Central memory CD8-positive, alpha-beta T cell (primary cell): ENCODE data around the gene PGM2L1.

Experiments
- ATAC-seq: fragments of 150-1000 bp; cut with Tn5 transposase; replicated peaks from 2 replicates; pipeline ENCODE4 v1.10.0; 2022; ENCODE audit warnings: mild to moderate bottlenecking, moderate FRiP score, moderate number of reproducible peaks; ENCODE audit not compliant: poor library complexity, severe bottlenecking; ENCODE audit errors: extremely low read depth
- DNase-seq, 2 donors: peaks; one replicate each; pipeline ENCODE4 v3.0.0; 2021; ENCODE audit warnings: low spot score in 2 of 2
- H3K27ac Mint-ChIP-seq: one replicate; pipeline ENCODE4 v1.8.0; 2022; ENCODE audit warnings: low read depth, mild to moderate bottlenecking, moderate library complexity, mixed read lengths
- H3K27me3 Mint-ChIP-seq: one replicate; pipeline ENCODE4 v1.8.0; 2022; ENCODE audit warnings: mixed read lengths
- H3K36me3 Mint-ChIP-seq: one replicate; pipeline ENCODE4 v1.8.0; 2022; ENCODE audit warnings: mild to moderate bottlenecking, moderate library complexity, mixed read lengths; ENCODE audit not compliant: insufficient read depth
- H3K4me1 Mint-ChIP-seq: one replicate; pipeline ENCODE4 v1.8.0; 2022; ENCODE audit warnings: mixed read lengths
- H3K4me3 Mint-ChIP-seq: one replicate; pipeline ENCODE4 v1.8.0; 2022; ENCODE audit warnings: mild to moderate bottlenecking, moderate library complexity, mixed read lengths
- H3K9me3 Mint-ChIP-seq: one replicate; pipeline ENCODE4 v1.8.0; 2022; ENCODE audit warnings: mixed read lengths

PGM2L1 gene

GRCh38 chr11:74306435-74307175 lies 91.6 kb downstream of the PGM2L1 start:
- H3K27ac Mint-ChIP-seq, result no peak overlapping the region
- peaks cover 63% of the 10 kb centered on the region for H3K27me3 Mint-ChIP-seq
- H3K9me3 Mint-ChIP-seq, result no peaks in the 10 kb centered on the region
- DNase-seq, result no peak
- H3K4me3 Mint-ChIP-seq, result no peak overlapping the region
- no peaks in the 10 kb centered on the region for H3K36me3 Mint-ChIP-seq
- ATAC-seq, result no peak
- H3K4me1 Mint-ChIP-seq, result peaks cover 1% of the 10 kb centered on the region

DNA sequence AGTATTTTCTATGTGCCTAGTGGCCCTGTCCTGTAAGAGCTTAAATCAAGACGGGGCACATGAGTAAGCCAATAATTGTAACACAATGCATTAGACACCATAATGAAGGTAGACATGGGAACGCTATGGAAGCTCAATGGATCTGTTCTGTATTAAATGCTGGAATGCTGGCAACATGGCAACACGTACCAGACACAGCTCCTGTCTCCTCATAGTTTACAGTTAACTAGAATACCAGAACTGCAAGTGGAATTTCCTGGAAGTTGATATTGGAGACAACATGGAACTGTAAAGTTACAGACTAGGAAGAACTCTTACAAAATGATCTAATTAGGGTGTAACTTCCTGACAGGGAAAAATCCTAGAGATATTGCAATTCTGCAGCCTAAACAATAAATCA lies 99.2 kb downstream of the PGM2L1 start:
- ATAC-seq (no peak), DNase-seq (no peak)
- H3K36me3 Mint-ChIP-seq, result peaks cover 3% of the 10 kb centered on the region
- no peak overlapping the region for H3K27ac Mint-ChIP-seq
- H3K4me1 Mint-ChIP-seq, result peaks cover 7% of the 10 kb centered on the region
- no peak overlapping the region for H3K4me3 Mint-ChIP-seq
- no peaks in the 10 kb centered on the region for H3K9me3 Mint-ChIP-seq
- H3K27me3 Mint-ChIP-seq, result peaks cover 61% of the 10 kb centered on the region

DNA sequence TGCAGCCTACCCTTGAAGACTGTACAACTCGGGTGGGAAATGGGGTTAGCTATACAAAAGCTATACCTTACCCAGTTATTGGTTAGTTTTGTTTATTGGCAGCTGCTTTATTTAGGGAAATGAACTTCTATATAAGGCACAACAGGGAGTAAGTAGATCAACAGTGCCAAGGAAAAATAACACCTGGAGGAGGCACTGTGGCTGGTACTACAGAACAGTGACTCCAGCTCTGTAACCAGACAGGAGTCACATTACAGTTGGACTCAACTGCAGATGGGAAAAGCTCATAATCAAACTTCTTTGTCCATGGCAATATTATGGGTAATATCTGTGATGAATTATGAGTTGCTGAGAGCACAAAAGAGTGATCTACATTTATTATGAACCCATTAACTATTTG lies 100.7 kb downstream of the PGM2L1 start:
- H3K27ac Mint-ChIP-seq, result no peak overlapping the region
- H3K9me3 Mint-ChIP-seq, result no peaks in the 10 kb centered on the region
- peaks cover 7% of the 10 kb centered on the region for H3K4me1 Mint-ChIP-seq
- H3K36me3 Mint-ChIP-seq, result peaks cover 3% of the 10 kb centered on the region
- H3K27me3 Mint-ChIP-seq, result peaks cover 72% of the 10 kb centered on the region
- DNase-seq, result no peak
- ATAC-seq, result no peak
- no peak overlapping the region for H3K4me3 Mint-ChIP-seq

GRCh38 chr11:74288911-74289310 lies 109.3 kb downstream of the PGM2L1 start:
- Mint-ChIP-seq H3K4me1 (no peaks in the 10 kb centered on the region), H3K27ac (no peak overlapping the region), H3K9me3 (no peaks in the 10 kb centered on the region), H3K36me3 (no peaks in the 10 kb centered on the region), H3K4me3 (no peak overlapping the region), H3K27me3 (peaks cover 33% of the 10 kb centered on the region)
- no peak for ATAC-seq
- no peak for DNase-seq

- ATAC-seq (no peak), DNase-seq (no peak)
- H3K9me3 Mint-ChIP-seq, result no peaks in the 10 kb centered on the region
- no peak overlapping the region for H3K27ac Mint-ChIP-seq
- H3K36me3 Mint-ChIP-seq, result no peaks in the 10 kb centered on the region
- no peak overlapping the region for H3K4me3 Mint-ChIP-seq
- H3K27me3 Mint-ChIP-seq, result peaks cover 26% of the 10 kb centered on the region
- H3K4me1 Mint-ChIP-seq, result no peaks in the 10 kb centered on the region
Observed at GRCh38 chr11:74288161-74288560, 110.1 kb downstream of the PGM2L1 start.

DNA sequence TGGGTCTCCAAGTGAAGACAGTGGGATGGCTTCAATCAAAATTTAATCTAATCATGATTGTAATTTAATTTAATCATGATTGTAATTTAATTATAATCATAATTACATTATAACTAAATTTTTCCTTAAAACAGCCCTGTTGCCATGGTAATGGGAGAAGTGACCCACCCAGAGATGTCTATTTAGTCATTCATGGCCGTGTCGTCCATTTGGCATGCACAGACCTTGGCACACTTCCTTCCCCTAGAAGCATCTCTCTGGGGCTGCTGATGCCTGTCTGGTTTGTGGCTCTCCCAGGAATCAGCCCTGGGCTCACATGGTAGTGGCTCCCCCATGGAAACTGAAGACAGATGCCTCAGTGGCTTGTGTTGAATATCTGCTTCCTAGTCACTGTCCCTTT lies 113.8 kb downstream of the PGM2L1 start:
- no peaks in the 10 kb centered on the region for H3K9me3 Mint-ChIP-seq
- H3K4me1 Mint-ChIP-seq, result no peaks in the 10 kb centered on the region
- no peaks in the 10 kb centered on the region for H3K36me3 Mint-ChIP-seq
- H3K27me3 Mint-ChIP-seq, result peaks cover 9% of the 10 kb centered on the region
- no peak overlapping the region for H3K27ac Mint-ChIP-seq
- H3K4me3 Mint-ChIP-seq, result no peak overlapping the region
- ATAC-seq, result no peak
- DNase-seq, result no peak

GRCh38 chr11:74283580-74284180 lies 114.6 kb downstream of the PGM2L1 start:
- H3K36me3 Mint-ChIP-seq, result no peaks in the 10 kb centered on the region
- ATAC-seq, result no peak
- DNase-seq, result no peak
- no peaks in the 10 kb centered on the region for H3K9me3 Mint-ChIP-seq
- no peak overlapping the region for H3K4me3 Mint-ChIP-seq
- peaks cover 9% of the 10 kb centered on the region for H3K27me3 Mint-ChIP-seq
- H3K4me1 Mint-ChIP-seq, result no peaks in the 10 kb centered on the region
- H3K27ac Mint-ChIP-seq, result no peak overlapping the region

GRCh38 chr11:74282914-74283371 lies 115.3 kb downstream of the PGM2L1 start:
- DNase-seq (no peak), ATAC-seq (no peak)
- Mint-ChIP-seq H3K36me3 (no peaks in the 10 kb centered on the region), H3K4me3 (no peak overlapping the region), H3K4me1 (no peaks in the 10 kb centered on the region), H3K9me3 (no peaks in the 10 kb centered on the region), H3K27ac (no peak overlapping the region), H3K27me3 (peaks cover 9% of the 10 kb centered on the region)

DNA sequence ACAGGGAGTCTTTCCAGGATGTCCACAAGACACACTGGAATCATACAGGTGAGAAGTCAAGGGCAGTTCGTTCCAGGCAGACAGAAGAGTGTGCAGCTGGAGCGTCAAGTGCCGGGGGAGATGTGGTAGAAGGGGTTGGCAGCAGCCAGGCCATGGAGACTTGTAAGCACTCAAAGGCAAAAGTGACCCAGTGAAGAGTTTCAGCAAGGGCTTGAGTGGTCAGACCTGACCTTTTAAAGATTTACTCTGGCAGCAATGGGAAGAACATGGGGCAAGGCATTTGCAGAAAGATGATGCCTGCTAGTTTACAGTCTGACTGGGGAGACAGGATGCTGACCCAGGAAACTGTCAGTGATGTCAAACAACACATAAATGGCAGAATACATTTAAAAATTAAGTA lies 115.8 kb downstream of the PGM2L1 start:
- H3K4me1 Mint-ChIP-seq, result no peaks in the 10 kb centered on the region
- H3K4me3 Mint-ChIP-seq, result no peak overlapping the region
- no peak overlapping the region for H3K27ac Mint-ChIP-seq
- no peaks in the 10 kb centered on the region for H3K9me3 Mint-ChIP-seq
- no peaks in the 10 kb centered on the region for H3K36me3 Mint-ChIP-seq
- H3K27me3 Mint-ChIP-seq, result peaks cover 11% of the 10 kb centered on the region
- DNase-seq (no peak), ATAC-seq (no peak)

GRCh38 chr11:74280494-74280893 lies 117.7 kb downstream of the PGM2L1 start:
- DNase-seq (no peak), ATAC-seq (no peak)
- no peak overlapping the region for H3K4me3 Mint-ChIP-seq
- no peaks in the 10 kb centered on the region for H3K36me3 Mint-ChIP-seq
- H3K9me3 Mint-ChIP-seq, result no peaks in the 10 kb centered on the region
- peaks cover 23% of the 10 kb centered on the region for H3K27me3 Mint-ChIP-seq
- no peaks in the 10 kb centered on the region for H3K4me1 Mint-ChIP-seq
- H3K27ac Mint-ChIP-seq, result no peak overlapping the region
